Panc1 (cell line): ENCODE data around the gene APP. TPM values are rescaled to one million over a fixed set of nuclear protein-coding genes. Genes with fewer than 3 reads are reported as not detected.

Source experiments
- ATAC-seq: fragments of 200-7000 bp; cut with Tn5 transposase; 2 replicates; pipeline ENCODE4 v1.9.1; 2020; ENCODE audit warnings: mild to moderate bottlenecking, moderate library complexity
- BruUV-seq: library from RNA; stranded (reverse); fragments of 400-500 nt; replicated peaks from 2 replicates; lab custom pipeline; 2021; lab: Mats Ljungman, UMichigan
- CTCF ChIA-PET: fragments of 300-600 bp; sonication (Branson Sonifier 250); formaldehyde crosslinking; loops from one replicate; lab custom pipeline; 2022; ENCODE audit warnings: antibody characterized with exemption; lab: Charles Lee
- POLR2A ChIA-PET: fragments of 300-600 bp; sonication (Branson Sonifier 250); formaldehyde crosslinking; loops from one replicate; lab custom pipeline; 2022; ENCODE audit warnings: antibody characterized with exemption; lab: Charles Lee
- DNase-seq: peaks from one replicate; pipeline ENCODE4 v3.0.0-alpha.2; 2010; ENCODE audit warnings: low read depth, low spot score
- H3K27ac ChIP-seq: 2 replicates; pipeline ENCODE4 v1.5.1; 2011; ENCODE audit warnings: mild to moderate bottlenecking, low read length, inconsistent platforms
- H3K27me3 ChIP-seq: fragments of 200-500 bp; sonication (Bioruptor generic); 2 replicates; pipeline ENCODE4 v1.6.0; 2014; ENCODE audit warnings: low read length, inconsistent platforms; ENCODE audit not compliant: control insufficient read depth, insufficient read depth
- H3K36me3 ChIP-seq: fragments of 200-500 bp; sonication (Bioruptor generic); 2 replicates; pipeline ENCODE4 v1.5.1; 2014; ENCODE audit warnings: inconsistent platforms, mild to moderate bottlenecking, low read length, moderate library complexity; ENCODE audit not compliant: control insufficient read depth, insufficient read depth
- H3K4me1 ChIP-seq: 2 replicates; pipeline ENCODE4 v1.5.1; 2011; ENCODE audit warnings: inconsistent platforms, mild to moderate bottlenecking, low read length, moderate library complexity; ENCODE audit not compliant: control insufficient read depth, insufficient read depth
- H3K4me3 ChIP-seq, 2 experiments: 2 replicates each; pipeline ENCODE4 v1.5.1; 2011 to 2012; ENCODE audit warnings: low read depth in 2 of 2, low read length in 2 of 2, mild to moderate bottlenecking in 2 of 2, inconsistent platforms in 1 of 2, moderate library complexity in 1 of 2
- H3K9me3 ChIP-seq: fragments of 200-500 bp; sonication (Bioruptor generic); 2 replicates; pipeline ENCODE4 v1.5.1; 2014; ENCODE audit warnings: low read depth, mild to moderate bottlenecking, inconsistent platforms, low read length, moderate library complexity; ENCODE audit not compliant: control insufficient read depth, insufficient read depth
- CTCF ChIP-seq: fragments of 450-650 bp; IDR thresholded peaks from 2 replicates; pipeline ENCODE4 v1.5.1; 2017; ENCODE audit warnings: mild to moderate bottlenecking
- POLR2AphosphoS5 ChIP-seq: IDR thresholded peaks from 2 replicates; pipeline ENCODE4 v1.6.1; 2012; ENCODE audit warnings: mild to moderate bottlenecking, low read depth, low read length, moderate library complexity
- REST ChIP-seq, 2 experiments: IDR thresholded peaks; 2 replicates each; pipeline ENCODE4 v1.6.1; 2011 to 2012; ENCODE audit warnings: low read depth in 2 of 2, control low read depth in 1 of 2, low read length in 1 of 2, mild to moderate bottlenecking in 1 of 2, moderate library complexity in 1 of 2; ENCODE audit not compliant: insufficient read depth in 1 of 2
- SIN3A ChIP-seq: IDR thresholded peaks from 2 replicates; pipeline ENCODE4 v1.6.1; 2012; ENCODE audit warnings: low read depth, mild to moderate bottlenecking, low read length, moderate library complexity, borderline replicate concordance; ENCODE audit not compliant: insufficient read depth
- TCF7L2 ChIP-seq: IDR thresholded peaks from 2 replicates; pipeline ENCODE4 v1.6.1; 2011; ENCODE audit warnings: mild to moderate bottlenecking, low read depth, low read length, inconsistent platforms
- in situ Hi-C: cut with HindIII; loops from 2 replicates; pipeline ENCODE4 v1.10.0; 2016; ENCODE audit warnings: low sequenced_read_pairs, low pct_unique_long_range_greater_than_20kb
- intact Hi-C: fragments of 100-400 bp; cut with micrococcal nuclease; formaldehyde crosslinking; loops from one replicate; pipeline ENCODE4 v1.10.0; 2022; ENCODE audit not compliant: unreplicated experiment
- total RNA-seq: library from RNA; stranded (reverse); gene quantifications from one replicate; pipeline ENCODE4 v1.2.1, GENCODE V29; 2021; ENCODE audit not compliant: unreplicated experiment

APP gene
- total RNA-seq, 1 experiment from 2014 or later = 542 TPM

GRCh38 chr21:26148071-26148839, 22.3 kb downstream of the APP start:
- Histone ChIP-seq H3K27ac (peak overlapping the region; percentile 77), H3K4me1 (peaks cover 47% of the 10 kb centered on the region), H3K4me3 (no peak overlapping the region), H3K9me3 (no peaks in the 10 kb centered on the region), H3K27me3 (no peaks in the 10 kb centered on the region), H3K36me3 (peaks cover 2% of the 10 kb centered on the region; the same call in 1 of the 2 replicates)
- ChIA-PET CTCF (no interaction called here), POLR2A (no interaction called here)
- in situ Hi-C loops = no loop called here
- DNase-seq = no peak
- intact Hi-C loops = no loop called here
- BruUV-seq = no TSS peak
- peak; percentile 84; the same call in 1 of the 2 replicates for ATAC-seq
- TF ChIP-seq CTCF (no peak), POLR2AphosphoS5 (no peak), REST (IDR thresholded peaks at IDR 0.05; ENCODE audit: insufficient read depth in 1 of 2, low read depth in 2 of 2, low read length in 1 of 2) (no peak), SIN3A (no peak), TCF7L2 (no peak)

- CTCF ChIA-PET = no interaction called here
Observed at GRCh38 chr21:26147535-26147934, 23.0 kb downstream of the APP start.

More at GRCh38 chr21:26147535-26147934, 23.0 kb downstream of the APP start:
- no peak overlapping the region for H3K4me3 ChIP-seq
- intact Hi-C loops = no loop called here
- no peaks in the 10 kb centered on the region for H3K9me3 ChIP-seq
- no peak for TF ChIP-seq REST (IDR thresholded peaks at IDR 0.05; ENCODE audit: insufficient read depth in 1 of 2, low read depth in 2 of 2, low read length in 1 of 2)
- no peak for TF ChIP-seq CTCF
- TF ChIP-seq TCF7L2 = no peak
- no peak for TF ChIP-seq SIN3A
- no peak for TF ChIP-seq POLR2AphosphoS5
- in situ Hi-C loops = no loop called here
- peaks cover 2% of the 10 kb centered on the region; the same call in 1 of the 2 replicates for H3K36me3 ChIP-seq
- POLR2A ChIA-PET = no interaction called here
- H3K27ac ChIP-seq = peak overlapping the region; percentile 77; the same call in 1 of the 2 replicates
- DNase-seq = no peak
- H3K27me3 ChIP-seq = no peaks in the 10 kb centered on the region
- BruUV-seq = no TSS peak
- ATAC-seq = no peak
- peaks cover 47% of the 10 kb centered on the region for H3K4me1 ChIP-seq
